ENCODE results near the gene DOCK1.
"Not testable (repeated sequence)": the region's sequence is repeated elsewhere in the genome, so short reads cannot be mapped to it uniquely, and the experiment has no call there.

DOCK1 gene

GRCh38 chr10:126893841-126894240 lies 11.4 kb upstream of the DOCK1 start:
- no peak overlapping the region for H3K4me3 ChIP-seq (ENCODE audit: low read depth in 1 of 2, low read length in 2 of 2)
- no peak overlapping the region for H3K4me2 ChIP-seq (ENCODE audit: insufficient read depth, low read length)
- no peak for DNase-seq
- no peaks in the 10 kb centered on the region for H3K36me3 ChIP-seq (ENCODE audit: insufficient read depth, low read length)
- H3K9me3 ChIP-seq (ENCODE audit: insufficient read depth, low read length, severe bottlenecking): peaks cover 18% of the 10 kb centered on the region
- TF ChIP-seq EZH2 (IDR thresholded peaks at IDR 0.05; ENCODE audit: borderline replicate concordance, low read depth, low read length, severe bottlenecking) (no peak), CTCF (IDR thresholded peaks at IDR 0.05; ENCODE audit: borderline replicate concordance, extremely low read depth, low read length, poor library complexity, severe bottlenecking) (no peak)
- ATAC-seq (ENCODE audit: insufficient read depth, low read depth): no peak
- no peak overlapping the region for H2AFZ ChIP-seq (ENCODE audit: low read depth, low read length)
- H3K79me2 ChIP-seq (ENCODE audit: insufficient read depth, low read length): no peaks in the 10 kb centered on the region
- H3K27me3 ChIP-seq (ENCODE audit: insufficient read depth, low read length, poor library complexity): no peaks in the 10 kb centered on the region
- no peak overlapping the region for H3K27ac ChIP-seq (ENCODE audit: low read length)
- H4K20me1 ChIP-seq (ENCODE audit: insufficient read depth, low read length): no peaks in the 10 kb centered on the region
- no peak overlapping the region for H3K9ac ChIP-seq (ENCODE audit: low read depth, low read length)
- no peaks in the 10 kb centered on the region for H3K4me1 ChIP-seq (ENCODE audit: insufficient read depth, low read length)

GRCh38 chr10:126895214-126895781 lies 9.9 kb upstream of the DOCK1 start:
- Histone ChIP-seq H3K4me2 (ENCODE audit: insufficient read depth, low read length) (no peak overlapping the region), H3K79me2 (ENCODE audit: insufficient read depth, low read length) (no peaks in the 10 kb centered on the region), H3K36me3 (ENCODE audit: insufficient read depth, low read length) (no peaks in the 10 kb centered on the region), H2AFZ (ENCODE audit: low read depth, low read length) (no peak overlapping the region), H3K27me3 (ENCODE audit: insufficient read depth, low read length, poor library complexity) (no peaks in the 10 kb centered on the region), H3K27ac (ENCODE audit: low read length) (no peak overlapping the region), H3K4me1 (ENCODE audit: insufficient read depth, low read length) (no peaks in the 10 kb centered on the region), H3K9ac (ENCODE audit: low read depth, low read length) (no peak overlapping the region), H3K9me3 (ENCODE audit: insufficient read depth, low read length, severe bottlenecking) (peaks cover 20% of the 10 kb centered on the region), H3K4me3 (ENCODE audit: low read depth in 1 of 2, low read length in 2 of 2) (no peak overlapping the region), H4K20me1 (ENCODE audit: insufficient read depth, low read length) (no peaks in the 10 kb centered on the region)
- DNase-seq (no peak), ATAC-seq (ENCODE audit: insufficient read depth, low read depth) (no peak)
- TF ChIP-seq CTCF (IDR thresholded peaks at IDR 0.05; ENCODE audit: borderline replicate concordance, extremely low read depth, low read length, poor library complexity, severe bottlenecking) (no peak), EZH2 (IDR thresholded peaks at IDR 0.05; ENCODE audit: borderline replicate concordance, low read depth, low read length, severe bottlenecking) (no peak)

- no peak overlapping the region for H3K4me3 ChIP-seq (ENCODE audit: low read depth in 1 of 2, low read length in 2 of 2)
- no peak overlapping the region for H3K9ac ChIP-seq (ENCODE audit: low read depth, low read length)
- peaks cover 20% of the 10 kb centered on the region for H3K9me3 ChIP-seq (ENCODE audit: insufficient read depth, low read length, severe bottlenecking)
- H3K4me1 ChIP-seq (ENCODE audit: insufficient read depth, low read length): no peaks in the 10 kb centered on the region
- DNase-seq (no peak), ATAC-seq (ENCODE audit: insufficient read depth, low read depth) (no peak)
- H3K27me3 ChIP-seq (ENCODE audit: insufficient read depth, low read length, poor library complexity): no peaks in the 10 kb centered on the region
- H3K4me2 ChIP-seq (ENCODE audit: insufficient read depth, low read length): no peak overlapping the region
- no peaks in the 10 kb centered on the region for H3K36me3 ChIP-seq (ENCODE audit: insufficient read depth, low read length)
- no peaks in the 10 kb centered on the region for H4K20me1 ChIP-seq (ENCODE audit: insufficient read depth, low read length)
- H3K27ac ChIP-seq (ENCODE audit: low read length): no peak overlapping the region
- TF ChIP-seq EZH2 (IDR thresholded peaks at IDR 0.05; ENCODE audit: borderline replicate concordance, low read depth, low read length, severe bottlenecking): no peak
- no peak for TF ChIP-seq CTCF (IDR thresholded peaks at IDR 0.05; ENCODE audit: borderline replicate concordance, extremely low read depth, low read length, poor library complexity, severe bottlenecking)
- no peak overlapping the region for H2AFZ ChIP-seq (ENCODE audit: low read depth, low read length)
- no peaks in the 10 kb centered on the region for H3K79me2 ChIP-seq (ENCODE audit: insufficient read depth, low read length)
Observed at GRCh38 chr10:126898460-126898859, 6.8 kb upstream of the DOCK1 start.

- not testable (repeated sequence) for H3K27me3 ChIP-seq (ENCODE audit: insufficient read depth, low read length, poor library complexity); H4K20me1 ChIP-seq (ENCODE audit: insufficient read depth, low read length); H3K27ac ChIP-seq (ENCODE audit: low read length); H3K36me3 ChIP-seq (ENCODE audit: insufficient read depth, low read length); H3K4me3 ChIP-seq (ENCODE audit: low read depth in 1 of 2, low read length in 2 of 2); ATAC-seq (ENCODE audit: insufficient read depth, low read depth); DNase-seq; H3K4me2 ChIP-seq (ENCODE audit: insufficient read depth, low read length); H3K9ac ChIP-seq (ENCODE audit: low read depth, low read length); H3K79me2 ChIP-seq (ENCODE audit: insufficient read depth, low read length); H3K4me1 ChIP-seq (ENCODE audit: insufficient read depth, low read length); H2AFZ ChIP-seq (ENCODE audit: low read depth, low read length)
- H3K9me3 ChIP-seq (ENCODE audit: insufficient read depth, low read length, severe bottlenecking): peaks cover 20% of the 10 kb centered on the region
Observed at GRCh38 chr10:126899529-126899928, 5.7 kb upstream of the DOCK1 start.

Measured in DND-41 (cell line).